ENCODE results near the gene RBPMS2. TPM values are rescaled to one million over a fixed set of nuclear protein-coding genes. Genes with fewer than 3 reads are reported as not detected.

Gene RBPMS2
- total and polyA plus RNA-seq, 2 donors (not counting 1 experiment from before 2014, with no cell fraction given): 0.47 to 0.63 TPM

DNA sequence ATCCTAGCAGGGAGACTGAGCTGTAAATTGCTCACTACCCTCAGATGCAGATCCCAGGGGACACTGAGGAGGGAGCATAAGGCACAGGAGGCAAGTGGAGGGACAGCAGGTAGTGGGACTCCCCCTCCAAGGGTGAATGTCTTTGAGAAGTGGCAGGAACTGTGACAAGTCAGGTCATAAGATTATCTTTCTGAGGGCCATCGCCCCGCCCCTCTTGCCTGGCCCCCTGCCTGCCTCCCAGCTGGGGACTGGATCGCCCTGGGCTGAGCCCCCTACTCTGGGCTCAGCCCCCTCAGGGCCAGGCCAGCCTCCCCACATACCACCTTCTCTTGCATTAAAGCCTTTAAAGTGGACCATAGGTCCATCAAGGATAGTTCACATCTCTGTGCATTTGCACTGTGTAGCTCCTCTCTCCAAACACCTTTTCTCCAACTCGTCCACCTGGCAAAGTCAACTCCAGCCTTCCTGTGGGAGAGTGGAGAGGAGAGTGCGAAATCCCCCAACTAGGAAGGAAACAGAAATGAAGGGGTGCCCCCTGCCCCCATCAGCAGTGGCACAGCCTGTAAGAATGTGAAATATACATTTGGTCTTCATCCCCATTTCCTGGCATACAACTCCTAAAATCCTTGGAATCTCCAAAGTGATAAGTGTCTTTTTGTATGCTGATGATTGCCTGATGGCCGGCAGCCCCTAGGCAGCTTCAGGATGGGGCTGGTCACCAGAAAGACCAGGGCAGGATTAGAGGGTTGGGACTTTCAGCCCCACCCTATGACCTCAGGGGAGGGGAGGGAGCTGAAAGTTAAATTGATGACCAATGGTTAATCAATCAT, 35.3 kb upstream of the RBPMS2 start:
- Histone ChIP-seq H3K27ac (ENCODE audit: low read length in 2 of 2) (no peak overlapping the region), H4K20me1 (ENCODE audit: control insufficient read depth, insufficient read depth, low read length, poor library complexity, severe bottlenecking) (no peaks in the 10 kb centered on the region), H3K9me3 (ENCODE audit: control extremely low read depth in 1 of 3, control insufficient read depth in 2 of 3, insufficient read depth in 1 of 3, low read length in 2 of 3) (no peaks in the 10 kb centered on the region), H3K36me3 (replicated peaks in 1 of 2; ENCODE audit: control extremely low read depth in 1 of 2, control insufficient read depth in 1 of 2, extremely low read depth in 1 of 2, insufficient read depth in 2 of 2, low read length in 1 of 2) (no peaks in the 10 kb centered on the region), H3K27me3 (replicated peaks in 1 of 4; ENCODE audit: control extremely low read depth in 1 of 4, control insufficient read depth in 3 of 4, insufficient read depth in 4 of 4, low read length in 3 of 4) (no peaks in the 10 kb centered on the region), H3K4me3 (ENCODE audit: control extremely low read depth in 1 of 5, extremely low read depth in 1 of 5, insufficient read depth in 1 of 5, low read depth in 2 of 5, low read length in 4 of 5) (no peak overlapping the region), H3K9ac (ENCODE audit: low read length) (no peak overlapping the region), H3K4me2 (replicated peaks; ENCODE audit: low read depth, low read length, poor library complexity, severe bottlenecking) (no peak overlapping the region), H3K4me1 (ENCODE audit: control insufficient read depth in 2 of 2, insufficient read depth in 2 of 2, low read length in 2 of 2) (peaks cover 0 to 11% of the 10 kb centered on the region in 2 donors), H2AFZ (ENCODE audit: insufficient read depth, low read depth, low read length, poor library complexity, severe bottlenecking) (no peak overlapping the region), H3K79me2 (ENCODE audit: control insufficient read depth, insufficient read depth, low read length) (no peaks in the 10 kb centered on the region)
- 67% methylated on average over 1 of the region's 6 CpGs for WGBS (ENCODE audit: insufficient coverage)
- ChIA-PET POLR2A (no interaction called here), CTCF (interaction anchor here (0.7 to 11.3 kb wide), 39 partner anchors 10 to 578 kb away, joined by 3 to 236 read pairs (median 7); partner anchors contain the start of genes ANKDD1A and PLEKHO2)
- DNase-seq: no peak
- intact Hi-C loops (cut with micrococcal nuclease): loop anchor here (1.0 kb wide), 2 partner anchors 79 to 95 kb away; no protein-coding TSS in a partner anchor
- H3K9me3 Mint-ChIP-seq (ENCODE audit: insufficient read depth): no peaks in the 10 kb centered on the region
- no peak overlapping the region for H3K27ac Mint-ChIP-seq
- ATAC-seq (ENCODE audit: low read depth): no peak
- no peaks in the 10 kb centered on the region for H3K27me3 Mint-ChIP-seq
- H3K4me1 Mint-ChIP-seq: peaks cover 13% of the 10 kb centered on the region
- H3K4me3 Mint-ChIP-seq: no peak overlapping the region
- TF ChIP-seq EZH2 (IDR thresholded peaks at IDR 0.05; ENCODE audit: borderline replicate concordance, insufficient read depth, low read depth, low read length, poor library complexity, severe bottlenecking): no peak
- no peak for TF ChIP-seq CTCF (IDR thresholded peaks at IDR 0.05)

Data from B cell (primary cell).